Lower lobe of right lung (tissue), 2 donors: ENCODE data around the gene PKNOX2. TPM values are rescaled to one million over a fixed set of nuclear protein-coding genes. Genes with fewer than 3 reads are reported as not detected.

Experiments
- ATAC-seq, 2 donors: fragments of 200-7000 bp; cut with Tn5 transposase; one replicate each; pipeline ENCODE4 v1.9.1; 2020 to 2022; ENCODE audit warnings: mild to moderate bottlenecking in 2 of 2, moderate library complexity in 2 of 2
- DNase-seq: peaks from one replicate; pipeline ENCODE4 v3.0.0-alpha.2; 2020
- H3K27ac ChIP-seq: fragments of 200-600 bp; one replicate; pipeline ENCODE4 v1.8.0; 2022
- H3K27me3 ChIP-seq: fragments of 200-600 bp; one replicate; pipeline ENCODE4 v1.8.0; 2022; ENCODE audit warnings: low read depth
- H3K36me3 ChIP-seq: fragments of 200-600 bp; one replicate; pipeline ENCODE4 v1.8.0; 2022; ENCODE audit warnings: mild to moderate bottlenecking
- H3K4me1 ChIP-seq: fragments of 200-600 bp; one replicate; pipeline ENCODE4 v1.8.0; 2022
- H3K4me3 ChIP-seq: fragments of 200-600 bp; one replicate; pipeline ENCODE4 v1.8.0; 2022; ENCODE audit warnings: mild to moderate bottlenecking
- H3K9me3 ChIP-seq: fragments of 200-600 bp; one replicate; pipeline ENCODE4 v1.8.0; 2022
- CTCF ChIP-seq: fragments of 200-600 bp; IDR thresholded peaks from one replicate; pipeline ENCODE4 v1.8.0; 2022; ENCODE audit warnings: antibody characterized with exemption, mild to moderate bottlenecking
- intact Hi-C: fragments of 100-400 bp; cut with DNase I; formaldehyde crosslinking; loops from one replicate; pipeline ENCODE4 v1.11.0; 2022
- total RNA-seq: library from RNA; stranded (reverse); fragmentation: NEBNext Ultra II Directional; extraction: Animal tissue kit (Norgen Biotek cat#: 25700); gene quantifications from one replicate; pipeline ENCODE4 v1.2.1, GENCODE V29; 2021
- donor health status: DM: no; HTN: yes; CAD: no; lungs with severe emphysema.

PKNOX2 gene
- total RNA-seq, 1 donor from 2014 or later: 14.4 TPM

- no peak for TF ChIP-seq CTCF
- ATAC-seq (no peak), DNase-seq (no peak)
- Histone ChIP-seq H3K27me3 (no peaks in the 10 kb centered on the region), H3K4me3 (no peak overlapping the region), H3K4me1 (peaks cover 3% of the 10 kb centered on the region), H3K27ac (no peak overlapping the region), H3K36me3 (no peaks in the 10 kb centered on the region), H3K9me3 (no peaks in the 10 kb centered on the region)
- intact Hi-C loops: no loop called here
Measured at GRCh38 chr11:125202977-125203376, 38.4 kb downstream of the PKNOX2 start.

GRCh38 chr11:125207866-125208425 is 43.4 kb downstream of the PKNOX2 start:
- Histone ChIP-seq H3K27me3 (no peaks in the 10 kb centered on the region), H3K4me1 (peaks cover 10% of the 10 kb centered on the region), H3K36me3 (no peaks in the 10 kb centered on the region), H3K27ac (no peak overlapping the region), H3K9me3 (no peaks in the 10 kb centered on the region), H3K4me3 (no peak overlapping the region)
- intact Hi-C loops: no loop called here
- ATAC-seq: no peak
- DNase-seq: no peak
- TF ChIP-seq CTCF: no peak

- no peak for TF ChIP-seq CTCF
- Histone ChIP-seq H3K4me1 (peaks cover 20% of the 10 kb centered on the region), H3K36me3 (no peaks in the 10 kb centered on the region), H3K27me3 (no peaks in the 10 kb centered on the region), H3K27ac (no peak overlapping the region), H3K9me3 (no peaks in the 10 kb centered on the region), H3K4me3 (no peak overlapping the region)
- DNase-seq (no peak), ATAC-seq (no peak)
- intact Hi-C loops: no loop called here
Measured at GRCh38 chr11:125210066-125210465, 45.5 kb downstream of the PKNOX2 start.

- no peak for TF ChIP-seq CTCF
- Histone ChIP-seq H3K9me3 (no peaks in the 10 kb centered on the region), H3K27ac (no peak overlapping the region), H3K36me3 (no peaks in the 10 kb centered on the region), H3K4me3 (no peak overlapping the region), H3K4me1 (peaks cover 23% of the 10 kb centered on the region), H3K27me3 (no peaks in the 10 kb centered on the region)
- peak in 1 of 2 donors; percentile 33 for ATAC-seq
- intact Hi-C loops: no loop called here
- no peak for DNase-seq
Measured at GRCh38 chr11:125211191-125211947, 46.8 kb downstream of the PKNOX2 start.

GRCh38 chr11:125211948-125212340 is 47.4 kb downstream of the PKNOX2 start:
- no peak for TF ChIP-seq CTCF
- Histone ChIP-seq H3K9me3 (no peaks in the 10 kb centered on the region), H3K27me3 (no peaks in the 10 kb centered on the region), H3K36me3 (no peaks in the 10 kb centered on the region), H3K4me1 (peaks cover 23% of the 10 kb centered on the region), H3K27ac (no peak overlapping the region), H3K4me3 (no peak overlapping the region)
- ATAC-seq (no peak), DNase-seq (no peak)
- intact Hi-C loops: no loop called here
